Cardiac fibroblast (primary cell): Measurements from ENCODE around the gene RAPGEF4.

Experiments
- DNase-seq, 2 donors: peaks; one replicate each; pipeline versions ENCODE4 v3.0.0 to v3.0.0-alpha.2; 2010; ENCODE audit warnings: low read depth in 2 of 2
- H3K4me3 ChIP-seq, 2 donors: replicated peaks in 1 of 2; 1 replicate in 1 of 2; 2 replicates in 1 of 2; pipeline ENCODE4 v1.5.1; 2011; ENCODE audit warnings: low read depth in 2 of 2, low read length in 2 of 2, mild to moderate bottlenecking in 2 of 2, moderate library complexity in 1 of 2
- TF ChIP-seq, protein P1 (sequence below): IDR thresholded peaks from one replicate; pipeline ENCODE4 v1.5.1; 2011; ENCODE audit warnings: low read depth, mild to moderate bottlenecking, low read length, inconsistent platforms

Gene RAPGEF4

DNA sequence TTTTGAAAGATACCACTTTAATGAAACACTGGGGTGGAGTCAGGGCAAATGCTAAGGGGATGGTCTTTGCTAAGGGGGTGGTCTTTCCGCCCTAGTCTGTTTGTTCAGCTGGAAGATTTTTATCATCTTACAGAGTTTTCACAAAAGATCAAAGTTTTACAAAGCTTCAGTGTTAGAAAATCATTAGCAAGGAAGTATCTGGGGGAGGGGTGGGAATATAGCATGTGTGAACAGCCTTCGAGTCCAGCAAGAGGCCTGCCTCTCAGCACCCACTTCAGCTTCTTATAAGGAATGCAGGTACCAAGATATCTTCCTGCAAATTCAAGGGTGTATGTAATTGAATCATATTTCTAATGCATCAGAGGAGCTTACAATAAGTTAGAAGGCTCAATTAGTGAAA, 112.9 kb downstream of the RAPGEF4 start:
- H3K4me3 ChIP-seq, result no peak overlapping the region
- DNase-seq, result no peak
- TF ChIP-seq, protein P1, sequence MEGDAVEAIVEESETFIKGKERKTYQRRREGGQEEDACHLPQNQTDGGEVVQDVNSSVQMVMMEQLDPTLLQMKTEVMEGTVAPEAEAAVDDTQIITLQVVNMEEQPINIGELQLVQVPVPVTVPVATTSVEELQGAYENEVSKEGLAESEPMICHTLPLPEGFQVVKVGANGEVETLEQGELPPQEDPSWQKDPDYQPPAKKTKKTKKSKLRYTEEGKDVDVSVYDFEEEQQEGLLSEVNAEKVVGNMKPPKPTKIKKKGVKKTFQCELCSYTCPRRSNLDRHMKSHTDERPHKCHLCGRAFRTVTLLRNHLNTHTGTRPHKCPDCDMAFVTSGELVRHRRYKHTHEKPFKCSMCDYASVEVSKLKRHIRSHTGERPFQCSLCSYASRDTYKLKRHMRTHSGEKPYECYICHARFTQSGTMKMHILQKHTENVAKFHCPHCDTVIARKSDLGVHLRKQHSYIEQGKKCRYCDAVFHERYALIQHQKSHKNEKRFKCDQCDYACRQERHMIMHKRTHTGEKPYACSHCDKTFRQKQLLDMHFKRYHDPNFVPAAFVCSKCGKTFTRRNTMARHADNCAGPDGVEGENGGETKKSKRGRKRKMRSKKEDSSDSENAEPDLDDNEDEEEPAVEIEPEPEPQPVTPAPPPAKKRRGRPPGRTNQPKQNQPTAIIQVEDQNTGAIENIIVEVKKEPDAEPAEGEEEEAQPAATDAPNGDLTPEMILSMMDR, result no peak

GRCh38 chr2:172849519-172850217, 114.0 kb downstream of the RAPGEF4 start:
- no peak overlapping the region for H3K4me3 ChIP-seq
- TF ChIP-seq, protein P1, result no peak

GRCh38 chr2:172855588-172855987, 119.9 kb downstream of the RAPGEF4 start:
- DNase-seq, result no peak
- TF ChIP-seq, protein P1, result no peak
- H3K4me3 ChIP-seq, result no peak overlapping the region

More at GRCh38 chr2:172849519-172850217, 114.0 kb downstream of the RAPGEF4 start:
- DNase-seq, result no peak

- DNase-seq, result peak in 1 of 2 donors; percentile 26
- no peak overlapping the region for H3K4me3 ChIP-seq
- TF ChIP-seq, protein P1, result no peak
Measured at GRCh38 chr2:172856606-172857005, 121.0 kb downstream of the RAPGEF4 start.

GRCh38 chr2:172858473-172858745, 122.8 kb downstream of the RAPGEF4 start:
- no peak overlapping the region for H3K4me3 ChIP-seq
- TF ChIP-seq, protein P1, result no peak
- peak in 1 of 2 donors; percentile 69 for DNase-seq

DNA sequence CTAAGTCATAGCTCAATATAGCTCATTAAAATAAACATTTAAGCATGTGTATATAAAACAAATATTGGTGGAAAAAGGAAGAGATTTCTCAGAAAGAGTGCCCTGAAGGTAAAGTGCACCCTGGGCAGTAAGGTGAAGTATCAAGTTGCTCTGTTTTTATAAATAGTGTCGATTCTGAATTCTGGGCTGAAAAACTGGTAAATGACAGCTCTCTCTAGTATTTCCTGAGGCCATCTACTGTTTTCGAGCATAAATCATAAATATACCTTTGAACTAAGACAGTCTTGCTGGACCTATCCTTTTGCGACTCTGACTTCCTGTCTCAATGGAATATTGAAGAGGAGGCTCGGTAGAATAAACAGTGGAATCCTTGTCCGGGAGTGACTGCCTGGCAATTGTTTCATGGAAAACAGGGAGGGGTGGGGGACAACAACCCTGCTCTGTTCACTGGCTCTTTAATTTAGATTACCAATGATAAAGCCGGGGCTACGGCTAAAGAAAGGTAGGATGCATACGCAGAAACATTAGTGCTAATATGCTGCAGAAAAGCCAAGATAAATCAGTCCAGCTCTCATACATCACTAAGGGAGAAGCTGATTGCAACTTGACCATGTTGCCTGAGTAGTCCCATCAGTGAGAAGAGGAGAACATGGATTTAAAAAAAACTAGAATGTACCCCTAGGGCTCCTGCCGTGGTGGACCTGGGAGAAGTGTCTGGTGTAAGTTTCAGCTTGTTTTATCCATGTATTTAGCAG, 124.1 kb downstream of the RAPGEF4 start:
- peak overlapping the region in 1 of 2 donors; percentile 21 for H3K4me3 ChIP-seq
- TF ChIP-seq, protein P1, result no peak
- peak; percentile 3 to 37 for DNase-seq
